MCF 10A (cell line): ENCODE measurements around the gene ACSL5. TPM values are rescaled to one million over a fixed set of nuclear protein-coding genes. Genes with fewer than 3 reads are reported as not detected.

Source experiments
- BruUV-seq: library from RNA; stranded (reverse); fragments of 400-500 nt; replicated peaks from 2 replicates; lab custom pipeline; 2021; lab: Mats Ljungman, UMichigan
- CTCF ChIA-PET: fragments of 300-600 bp; sonication (Branson Sonifier 250); formaldehyde crosslinking; extraction: SDS; loops from one replicate; lab custom pipeline; 2021; ENCODE audit warnings: antibody characterized with exemption, inconsistent platforms; lab: Yijun Ruan, JAX
- POLR2A ChIA-PET: fragments of 300-600, 350-650 bp; sonication (Branson Sonifier 250); formaldehyde crosslinking; extraction: SDS; loops from one replicate; lab custom pipeline; 2020; ENCODE audit warnings: antibody characterized with exemption, inconsistent platforms; lab: Yijun Ruan, JAX
- DNase-seq: peaks from one replicate; pipeline ENCODE4 v3.0.0-alpha.2; 2018; ENCODE audit not compliant: unreplicated experiment
- H3K27ac Mint-ChIP-seq: one replicate; pipeline ENCODE4 v1.8.0; 2022; ENCODE audit warnings: mild to moderate bottlenecking, low read depth, mixed read lengths; ENCODE audit not compliant: unreplicated experiment
- H3K27me3 Mint-ChIP-seq: one replicate; pipeline ENCODE4 v1.8.0; 2022; ENCODE audit warnings: mixed read lengths; ENCODE audit not compliant: insufficient read depth, unreplicated experiment
- H3K36me3 Mint-ChIP-seq: one replicate; pipeline ENCODE4 v1.8.0; 2022; ENCODE audit warnings: mild to moderate bottlenecking, moderate library complexity, mixed read lengths; ENCODE audit not compliant: insufficient read depth, unreplicated experiment
- H3K4me1 Mint-ChIP-seq: one replicate; pipeline ENCODE4 v1.8.0; 2022; ENCODE audit warnings: mixed read lengths; ENCODE audit not compliant: insufficient read depth, unreplicated experiment
- H3K4me3 Mint-ChIP-seq: one replicate; pipeline ENCODE4 v1.8.0; 2022; ENCODE audit warnings: mild to moderate bottlenecking, moderate library complexity, mixed read lengths; ENCODE audit not compliant: unreplicated experiment
- H3K9me3 Mint-ChIP-seq: one replicate; pipeline ENCODE4 v1.8.0; 2022; ENCODE audit warnings: mixed read lengths; ENCODE audit not compliant: unreplicated experiment
- intact Hi-C: fragments of 100-400 bp; cut with micrococcal nuclease; formaldehyde crosslinking; loops from 2 replicates; pipeline ENCODE4 v1.14.1; 2022
- total RNA-seq: library from RNA; stranded (reverse); gene quantifications from 2 replicates; pipeline ENCODE4 v1.2.3, GENCODE V29; 2022
- TF ChIP-seq, protein P1 (sequence below): fragments of 200-600 bp; IDR thresholded peaks from one replicate; pipeline ENCODE4 v1.8.0; 2022; ENCODE audit warnings: antibody characterized with exemption, mild to moderate bottlenecking; ENCODE audit not compliant: unreplicated experiment

ACSL5 gene
- total RNA-seq, 1 experiment from 2014 or later = 0.68 TPM

DNA sequence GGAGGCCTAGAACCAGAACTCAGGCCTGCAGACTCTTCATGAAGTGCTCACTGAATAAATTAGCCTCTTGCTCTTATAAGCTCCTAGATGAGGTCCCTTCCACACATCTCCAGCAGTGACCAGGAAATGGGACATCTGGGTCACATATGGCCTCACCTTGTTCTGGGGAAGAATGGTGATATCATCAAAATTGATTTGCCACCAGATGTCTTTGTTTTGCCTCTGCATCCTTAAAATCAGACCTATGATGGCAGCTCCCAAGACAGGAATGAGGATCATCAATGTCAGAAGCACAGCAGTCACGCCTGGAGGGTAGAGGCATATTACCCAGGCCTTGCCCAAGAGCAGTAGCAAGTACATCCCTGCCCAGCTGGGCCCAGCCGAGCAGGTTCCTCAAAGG, 33.3 kb upstream of the ACSL5 start:
- ChIA-PET CTCF (interaction anchor here (0.6 to 1.0 kb wide), 2 partner anchors 32 to 95 kb away, joined by 3 to 4 read pairs; no protein-coding TSS in a partner anchor), POLR2A (no interaction called here)
- intact Hi-C loops = no loop called here
- Mint-ChIP-seq H3K4me1 (peaks cover 4% of the 10 kb centered on the region), H3K9me3 (no peaks in the 10 kb centered on the region), H3K4me3 (no peak overlapping the region), H3K36me3 (peaks cover 6% of the 10 kb centered on the region), H3K27me3 (no peaks in the 10 kb centered on the region), H3K27ac (no peak overlapping the region)
- BruUV-seq = no TSS peak
- TF ChIP-seq, protein P1, sequence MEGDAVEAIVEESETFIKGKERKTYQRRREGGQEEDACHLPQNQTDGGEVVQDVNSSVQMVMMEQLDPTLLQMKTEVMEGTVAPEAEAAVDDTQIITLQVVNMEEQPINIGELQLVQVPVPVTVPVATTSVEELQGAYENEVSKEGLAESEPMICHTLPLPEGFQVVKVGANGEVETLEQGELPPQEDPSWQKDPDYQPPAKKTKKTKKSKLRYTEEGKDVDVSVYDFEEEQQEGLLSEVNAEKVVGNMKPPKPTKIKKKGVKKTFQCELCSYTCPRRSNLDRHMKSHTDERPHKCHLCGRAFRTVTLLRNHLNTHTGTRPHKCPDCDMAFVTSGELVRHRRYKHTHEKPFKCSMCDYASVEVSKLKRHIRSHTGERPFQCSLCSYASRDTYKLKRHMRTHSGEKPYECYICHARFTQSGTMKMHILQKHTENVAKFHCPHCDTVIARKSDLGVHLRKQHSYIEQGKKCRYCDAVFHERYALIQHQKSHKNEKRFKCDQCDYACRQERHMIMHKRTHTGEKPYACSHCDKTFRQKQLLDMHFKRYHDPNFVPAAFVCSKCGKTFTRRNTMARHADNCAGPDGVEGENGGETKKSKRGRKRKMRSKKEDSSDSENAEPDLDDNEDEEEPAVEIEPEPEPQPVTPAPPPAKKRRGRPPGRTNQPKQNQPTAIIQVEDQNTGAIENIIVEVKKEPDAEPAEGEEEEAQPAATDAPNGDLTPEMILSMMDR = no peak
- DNase-seq = no peak

DNA sequence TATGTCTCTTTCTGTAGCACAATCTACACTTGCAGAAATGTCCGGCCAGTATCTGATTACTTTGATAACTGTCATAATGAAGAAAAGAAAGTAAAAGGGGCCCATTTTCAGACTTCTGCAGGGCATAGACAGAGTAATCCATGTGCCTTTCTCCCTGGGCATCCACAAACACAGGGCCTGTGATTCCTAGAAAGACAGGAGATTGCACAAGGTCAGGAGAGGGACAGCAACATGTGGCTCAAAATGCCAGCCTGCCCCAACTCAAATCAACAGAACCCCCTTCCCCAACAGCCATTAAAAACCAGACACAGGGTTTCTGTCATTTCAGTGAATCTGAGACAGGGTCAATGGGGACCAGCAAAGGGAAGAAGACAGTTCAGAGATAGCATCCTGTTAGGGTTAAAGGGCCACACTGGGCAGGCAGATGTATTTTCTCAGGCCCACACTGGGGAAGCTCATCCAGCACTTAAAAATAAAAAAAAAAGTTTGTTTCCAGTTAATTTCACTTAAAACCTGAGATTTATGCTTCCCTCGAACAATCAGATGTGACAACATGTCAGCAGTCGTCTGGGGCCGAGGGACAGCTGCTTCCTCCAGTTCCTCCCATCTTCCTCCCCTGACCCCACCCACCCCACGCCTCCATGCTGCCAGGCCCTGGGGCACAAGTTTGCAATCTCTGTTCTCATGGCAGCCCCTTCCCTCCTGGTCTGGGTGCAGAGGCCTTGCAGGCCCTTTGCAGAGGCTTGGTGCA, 30.7 kb upstream of the ACSL5 start:
- DNase-seq = no peak
- no peak overlapping the region for H3K4me3 Mint-ChIP-seq
- no peak overlapping the region for H3K27ac Mint-ChIP-seq
- no peaks in the 10 kb centered on the region for H3K27me3 Mint-ChIP-seq
- TF ChIP-seq, protein P1 = no peak
- H3K36me3 Mint-ChIP-seq = no peaks in the 10 kb centered on the region
- BruUV-seq = no TSS peak
- intact Hi-C loops = no loop called here
- ChIA-PET CTCF (no interaction called here), POLR2A (no interaction called here)
- H3K4me1 Mint-ChIP-seq = no peaks in the 10 kb centered on the region
- no peaks in the 10 kb centered on the region for H3K9me3 Mint-ChIP-seq

DNA sequence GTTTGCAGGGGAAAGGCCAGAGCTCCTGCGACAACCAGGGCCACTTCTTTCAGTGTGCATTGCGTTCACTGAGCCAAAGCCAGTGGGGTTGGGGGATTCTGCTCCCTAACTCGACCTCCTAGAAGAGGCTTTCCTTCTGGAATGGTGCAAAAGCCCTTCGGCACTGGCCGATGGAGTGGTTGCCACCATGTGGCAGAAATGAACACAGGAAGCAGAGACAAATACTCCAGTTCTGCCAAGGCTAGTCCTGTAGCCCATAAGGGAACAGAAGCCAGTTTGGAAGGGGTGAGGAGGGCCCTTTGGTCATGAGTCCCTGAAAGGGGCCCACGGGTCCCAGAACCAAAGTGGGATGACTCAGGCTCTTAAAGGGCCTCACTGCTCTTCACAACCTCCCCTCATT, 29.7 kb upstream of the ACSL5 start:
- Mint-ChIP-seq H3K27me3 (no peaks in the 10 kb centered on the region), H3K4me1 (peaks cover 5% of the 10 kb centered on the region), H3K9me3 (no peaks in the 10 kb centered on the region), H3K27ac (no peak overlapping the region), H3K36me3 (no peaks in the 10 kb centered on the region), H3K4me3 (no peak overlapping the region)
- intact Hi-C loops = no loop called here
- ChIA-PET CTCF (no interaction called here), POLR2A (no interaction called here)
- TF ChIP-seq, protein P1 = no peak
- BruUV-seq = no TSS peak
- no peak for DNase-seq

DNA sequence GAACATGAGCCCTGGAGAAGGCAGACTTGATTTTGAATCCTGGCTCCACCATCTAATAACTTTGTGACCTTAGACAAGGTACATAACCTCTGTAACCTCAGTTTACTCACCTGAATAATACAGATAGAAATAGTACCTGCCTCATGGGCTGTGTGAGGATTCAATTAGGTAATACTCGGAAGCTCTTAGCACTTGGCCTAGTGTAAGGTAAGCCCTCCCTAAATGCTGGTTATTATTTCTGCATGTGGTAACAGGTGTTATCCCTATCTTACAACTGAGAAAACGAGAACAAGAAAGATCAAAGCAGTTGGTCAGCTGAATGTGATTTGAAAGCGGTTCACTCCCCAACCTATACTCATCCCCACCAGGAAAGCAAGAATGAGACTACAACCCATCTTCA, 28.7 kb upstream of the ACSL5 start:
- H3K27me3 Mint-ChIP-seq = no peaks in the 10 kb centered on the region
- H3K4me1 Mint-ChIP-seq = peaks cover 5% of the 10 kb centered on the region
- no peaks in the 10 kb centered on the region for H3K9me3 Mint-ChIP-seq

More for the DNA sequence above, 28.7 kb upstream of the ACSL5 start:
- POLR2A ChIA-PET = no interaction called here
- DNase-seq = no peak
- no peak overlapping the region for H3K4me3 Mint-ChIP-seq
- CTCF ChIA-PET = no interaction called here
- no peak overlapping the region for H3K27ac Mint-ChIP-seq
- TF ChIP-seq, protein P1 = no peak
- H3K36me3 Mint-ChIP-seq = no peaks in the 10 kb centered on the region
- intact Hi-C loops = no loop called here
- BruUV-seq = no TSS peak
